ENCODE data around the gene CDKN1B.

Gene CDKN1B

DNA sequence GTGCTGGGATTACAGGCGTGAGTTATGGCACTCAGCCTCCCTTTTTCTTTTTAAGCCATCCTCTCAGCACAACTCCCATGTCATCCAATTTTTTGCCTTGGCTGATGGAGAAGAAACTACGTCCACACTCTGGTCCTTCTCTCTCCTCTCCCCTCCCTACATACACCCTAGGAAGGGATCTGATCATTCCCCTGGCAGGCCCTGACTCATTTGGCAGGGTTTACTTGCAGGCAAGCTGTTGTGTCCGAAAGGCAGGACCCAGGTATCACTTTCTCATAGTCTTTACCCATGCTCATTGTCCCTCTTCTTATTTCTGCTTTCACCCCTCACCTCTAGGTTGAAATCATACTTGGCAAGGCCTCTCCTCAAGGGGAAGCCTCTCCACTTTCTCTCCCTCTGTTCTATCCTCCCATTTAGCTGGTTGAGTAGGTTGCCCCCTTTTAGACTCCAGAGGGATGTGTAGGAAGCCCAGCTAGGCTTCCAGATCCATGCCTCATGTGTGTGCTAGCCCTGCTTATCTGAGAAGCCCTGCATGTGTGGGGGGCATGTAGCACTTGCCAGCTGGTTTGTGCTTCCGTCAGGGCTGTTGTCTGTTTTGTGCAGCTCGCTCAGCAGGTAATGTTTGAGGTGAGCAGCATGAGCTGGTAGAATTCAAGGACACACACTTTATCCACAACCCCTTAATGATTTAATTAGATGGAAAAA is 36.0 kb upstream of the CDKN1B start:
- POLR2A ChIA-PET = no interaction called here
- H3K4me3 ChIP-seq (ENCODE audit: low read depth, low read length) = no peak overlapping the region
- TF ChIP-seq, protein P1, sequence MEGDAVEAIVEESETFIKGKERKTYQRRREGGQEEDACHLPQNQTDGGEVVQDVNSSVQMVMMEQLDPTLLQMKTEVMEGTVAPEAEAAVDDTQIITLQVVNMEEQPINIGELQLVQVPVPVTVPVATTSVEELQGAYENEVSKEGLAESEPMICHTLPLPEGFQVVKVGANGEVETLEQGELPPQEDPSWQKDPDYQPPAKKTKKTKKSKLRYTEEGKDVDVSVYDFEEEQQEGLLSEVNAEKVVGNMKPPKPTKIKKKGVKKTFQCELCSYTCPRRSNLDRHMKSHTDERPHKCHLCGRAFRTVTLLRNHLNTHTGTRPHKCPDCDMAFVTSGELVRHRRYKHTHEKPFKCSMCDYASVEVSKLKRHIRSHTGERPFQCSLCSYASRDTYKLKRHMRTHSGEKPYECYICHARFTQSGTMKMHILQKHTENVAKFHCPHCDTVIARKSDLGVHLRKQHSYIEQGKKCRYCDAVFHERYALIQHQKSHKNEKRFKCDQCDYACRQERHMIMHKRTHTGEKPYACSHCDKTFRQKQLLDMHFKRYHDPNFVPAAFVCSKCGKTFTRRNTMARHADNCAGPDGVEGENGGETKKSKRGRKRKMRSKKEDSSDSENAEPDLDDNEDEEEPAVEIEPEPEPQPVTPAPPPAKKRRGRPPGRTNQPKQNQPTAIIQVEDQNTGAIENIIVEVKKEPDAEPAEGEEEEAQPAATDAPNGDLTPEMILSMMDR (IDR thresholded peaks at IDR 0.05; ENCODE audit: insufficient read depth, low read length, missing control alignments) = no peak
- CTCF ChIA-PET = interaction anchor here (0.9 kb wide), 1 partner anchor 26 kb away, joined by 3 read pairs; no protein-coding TSS in a partner anchor
- no peak for DNase-seq (ENCODE audit: low read depth, low spot score)

DNA sequence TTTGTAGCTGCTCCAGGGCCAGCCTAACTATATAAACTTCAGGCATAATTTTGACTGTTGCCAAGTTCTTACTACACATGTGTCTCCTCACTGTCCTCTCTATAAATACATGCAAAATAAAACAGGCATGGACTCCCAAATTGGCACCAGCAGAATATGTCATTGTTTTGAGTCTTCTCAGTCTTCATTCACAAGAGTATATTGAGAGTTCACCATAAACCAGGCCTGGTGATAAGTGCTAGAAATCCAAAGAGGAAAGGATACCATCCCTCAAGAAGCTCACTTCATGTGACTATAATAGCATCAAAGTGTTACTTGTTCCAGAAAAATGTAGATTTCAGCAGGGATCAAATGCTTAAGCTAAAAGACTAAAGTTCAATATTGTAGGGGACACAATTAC is 34.9 kb upstream of the CDKN1B start:
- no peak for DNase-seq (ENCODE audit: low read depth, low spot score)
- ChIA-PET POLR2A (no interaction called here), CTCF (interaction anchor here (0.9 kb wide), 1 partner anchor 27 kb away, joined by 3 read pairs; no protein-coding TSS in a partner anchor)
- no peak overlapping the region for H3K4me3 ChIP-seq (ENCODE audit: low read depth, low read length)
- TF ChIP-seq, protein P1 (IDR thresholded peaks at IDR 0.05; ENCODE audit: insufficient read depth, low read length, missing control alignments) = no peak

DNA sequence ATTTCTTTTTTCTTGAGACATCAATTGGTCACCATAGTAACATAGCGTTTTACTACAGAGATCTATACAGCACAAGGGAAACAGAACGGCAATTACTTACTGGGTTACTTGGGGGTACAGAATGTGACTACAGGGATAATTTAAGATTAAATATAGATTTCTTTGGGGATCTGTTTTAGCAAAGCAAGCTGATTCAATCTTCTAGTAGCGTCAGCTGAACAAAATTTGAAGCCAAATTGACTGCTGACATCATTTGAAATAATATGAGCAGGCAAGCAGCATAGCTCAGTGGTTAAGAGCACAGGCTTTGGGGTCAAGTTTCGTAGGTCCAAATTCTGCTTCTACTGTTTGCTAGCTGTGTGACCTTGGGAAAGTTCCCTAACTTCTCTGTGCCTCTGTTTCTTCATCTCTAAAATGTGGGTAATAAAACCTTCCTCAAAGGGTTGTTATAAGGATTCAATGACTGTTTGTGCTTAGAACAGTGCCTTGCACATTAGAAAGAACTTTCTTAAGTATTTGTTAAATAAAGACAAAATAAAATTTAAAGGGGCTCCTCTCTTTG is 34.0 kb upstream of the CDKN1B start:
- ChIA-PET CTCF (interaction anchor here (0.9 to 1.1 kb wide), 2 partner anchors 11 to 27 kb away, joined by 3 to 5 read pairs; no protein-coding TSS in a partner anchor), POLR2A (no interaction called here)
- DNase-seq (ENCODE audit: low read depth, low spot score) = no peak
- TF ChIP-seq, protein P1 (IDR thresholded peaks at IDR 0.05; ENCODE audit: insufficient read depth, low read length, missing control alignments) = no peak
- H3K4me3 ChIP-seq (ENCODE audit: low read depth, low read length) = no peak overlapping the region

DNA sequence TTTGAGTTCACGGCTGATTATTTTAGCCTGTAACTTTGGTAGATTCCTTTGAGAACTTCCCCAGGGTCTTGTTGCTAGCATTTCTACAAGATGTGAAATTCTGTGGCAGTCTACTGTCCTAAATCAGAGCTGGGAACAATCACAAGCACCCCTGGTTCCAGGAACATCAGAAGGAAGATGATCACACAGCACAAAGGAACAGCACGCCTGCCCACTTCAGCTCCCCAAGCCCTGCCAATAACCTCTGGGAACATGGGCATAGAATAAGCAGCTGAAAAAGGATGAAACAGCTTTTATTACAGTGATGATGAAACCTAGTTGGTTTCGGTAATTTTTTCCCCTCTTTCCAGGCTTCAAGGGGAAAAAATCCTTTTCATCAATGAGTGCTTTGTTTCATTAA is 33.4 kb upstream of the CDKN1B start:
- H3K4me3 ChIP-seq (ENCODE audit: low read depth, low read length) = no peak overlapping the region
- no peak for DNase-seq (ENCODE audit: low read depth, low spot score)
- ChIA-PET POLR2A (no interaction called here), CTCF (interaction anchor here (0.9 to 1.1 kb wide), 2 partner anchors 11 to 28 kb away, joined by 3 to 5 read pairs; no protein-coding TSS in a partner anchor)
- TF ChIP-seq, protein P1 (IDR thresholded peaks at IDR 0.05; ENCODE audit: insufficient read depth, low read length, missing control alignments) = no peak

DNA sequence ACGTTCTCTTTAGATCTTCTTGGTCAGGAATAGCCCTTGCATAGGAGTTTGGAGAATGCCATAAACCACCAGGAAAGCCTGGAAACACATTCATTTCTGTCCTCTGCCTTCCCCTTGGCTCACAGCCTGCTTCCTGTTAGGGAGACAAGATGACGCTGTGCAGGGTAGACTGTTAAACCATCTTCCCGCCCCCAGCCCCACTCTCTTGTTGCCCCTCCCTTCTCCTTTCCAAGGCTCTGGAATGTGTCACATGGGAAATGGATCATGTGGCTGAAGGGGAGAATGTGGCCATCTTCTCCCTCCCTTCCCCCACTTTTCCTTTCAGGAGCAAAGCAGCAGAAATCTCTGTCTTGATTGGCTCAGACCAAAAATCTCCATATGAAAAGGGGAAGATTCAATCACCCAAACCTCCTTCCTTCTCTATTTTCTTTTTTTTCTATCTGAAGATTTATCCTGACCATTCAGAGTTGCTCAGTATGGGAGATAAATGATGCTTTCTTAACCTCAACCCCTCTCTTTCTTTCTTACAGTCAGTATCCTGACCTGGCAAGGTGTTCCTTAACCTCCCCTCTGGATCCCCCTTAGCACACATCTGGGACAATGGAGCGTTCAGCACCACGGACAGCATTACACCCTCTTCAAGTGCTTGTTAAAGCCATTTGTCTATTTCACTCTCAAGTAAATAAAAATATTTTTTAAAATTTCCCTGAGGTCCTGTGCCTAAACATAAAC is 32.6 kb upstream of the CDKN1B start:
- ChIA-PET CTCF (interaction anchor here (0.9 to 1.8 kb wide), 3 partner anchors 10 to 29 kb away, joined by 3 to 6 read pairs (median 5); no protein-coding TSS in a partner anchor), POLR2A (no interaction called here)
- H3K4me3 ChIP-seq (ENCODE audit: low read depth, low read length) = no peak overlapping the region
- TF ChIP-seq, protein P1 (IDR thresholded peaks at IDR 0.05; ENCODE audit: insufficient read depth, low read length, missing control alignments) = no peak
- no peak for DNase-seq (ENCODE audit: low read depth, low spot score)

DNA sequence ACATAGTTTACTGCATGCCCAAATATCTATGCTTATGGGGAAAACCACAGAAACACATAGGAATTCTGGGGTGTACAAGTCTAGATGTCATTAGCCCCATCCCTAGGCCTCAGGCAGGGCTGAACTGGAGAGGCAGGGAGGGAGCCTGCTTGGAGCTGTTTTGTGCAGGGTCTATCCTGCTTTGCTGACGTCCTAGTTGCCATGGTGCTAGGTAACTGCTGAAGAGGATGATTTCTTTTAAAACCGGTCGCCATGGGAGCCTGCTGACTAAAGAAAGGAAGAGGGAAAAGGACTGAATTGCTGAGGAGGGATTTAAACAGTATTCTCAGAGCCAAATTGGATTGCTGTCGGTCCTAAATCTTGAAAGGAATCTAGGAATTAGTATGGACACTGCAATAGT is 31.9 kb upstream of the CDKN1B start:
- CTCF ChIA-PET = interaction anchor here (1.8 kb wide), 1 partner anchor 10 kb away, joined by 6 read pairs; no protein-coding TSS in a partner anchor
- no peak overlapping the region for H3K4me3 ChIP-seq (ENCODE audit: low read depth, low read length)
- TF ChIP-seq, protein P1 (IDR thresholded peaks at IDR 0.05; ENCODE audit: insufficient read depth, low read length, missing control alignments) = no peak
- POLR2A ChIA-PET = no interaction called here
- no peak for DNase-seq (ENCODE audit: low read depth, low spot score)
